ENCODE measurements around the gene HBM. TPM values are rescaled to one million over a fixed set of nuclear protein-coding genes. Genes with fewer than 3 reads are reported as not detected.
A peak's percentile ranks its signal among the peaks of the same experiment; 100 is the strongest.

The HBM gene
- total RNA-seq: not detected in 2 replicates

DNA sequence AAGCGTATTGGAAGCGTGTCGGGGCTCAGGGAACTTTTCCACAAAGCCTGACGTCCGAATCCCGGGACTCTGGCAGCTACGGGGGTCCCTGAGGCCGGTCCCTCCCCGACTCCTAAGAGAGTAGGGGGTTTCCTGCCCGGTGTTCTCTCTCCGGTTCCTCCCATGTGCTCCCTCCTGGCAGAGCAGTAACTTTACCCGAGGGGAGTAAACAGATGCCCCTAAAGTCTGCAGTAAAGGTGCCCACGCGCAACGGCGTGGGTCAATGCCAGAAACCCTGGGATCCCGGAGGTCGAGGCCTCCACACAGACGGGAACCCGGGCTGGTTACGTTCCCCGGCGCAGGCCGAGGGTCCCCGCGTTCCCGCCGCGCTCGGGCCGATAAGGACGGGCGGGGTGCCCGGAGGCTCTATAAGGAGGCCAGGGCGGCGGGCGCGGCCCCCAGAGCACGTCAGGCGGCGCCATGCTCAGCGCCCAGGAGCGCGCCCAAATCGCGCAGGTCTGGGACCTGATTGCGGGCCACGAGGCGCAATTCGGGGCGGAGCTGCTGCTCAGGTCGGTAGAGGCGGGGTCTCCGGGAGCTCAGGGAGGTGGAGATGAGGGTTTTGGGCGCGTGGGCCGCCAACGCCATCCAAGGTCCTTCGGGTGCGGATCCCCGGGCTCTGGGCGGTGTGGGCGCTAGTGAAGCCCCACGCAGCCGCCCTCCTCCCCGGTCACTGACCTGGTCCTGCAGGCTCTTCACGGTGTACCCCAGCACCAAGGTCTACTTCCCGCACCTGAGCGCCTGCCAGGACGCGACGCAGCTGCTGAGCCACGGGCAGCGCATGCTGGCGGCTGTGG, at the start of gene HBM:
TSS of gene HBM (plus strand) at position 440 of the 836 bp plus-strand sequence. CDS start at position 460, 20 bp downstream.
- Histone ChIP-seq H2AFZ (ENCODE audit: low read length) (no peak within 1 kb of the TSS), H3K4me3 (ENCODE audit: insufficient read depth, low read length) (no peak within 1 kb of the TSS)
- DNase-seq (ENCODE audit: insufficient read length, low spot score, missing footprints): peak; percentile 90

DNA sequence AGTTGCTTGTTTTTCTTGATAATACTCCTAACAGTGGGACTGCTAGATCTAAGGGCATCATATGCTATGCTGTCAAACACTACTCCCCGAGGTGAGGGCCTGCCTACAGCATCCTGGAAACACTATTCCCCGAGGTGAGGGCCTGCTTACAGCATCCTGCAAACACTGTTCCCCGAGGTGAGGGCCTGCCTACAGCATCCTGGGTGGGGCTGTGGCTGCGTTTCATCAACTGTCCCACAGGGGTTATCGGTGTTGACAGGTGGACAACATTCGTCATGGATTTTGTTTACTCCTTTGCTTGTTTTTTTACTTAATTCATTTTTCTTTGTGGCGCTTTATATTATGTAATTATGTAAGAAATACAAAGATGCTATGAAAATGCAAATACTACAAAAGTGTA, 49.8 kb upstream of the HBM start:
- TF ChIP-seq CTCF (IDR thresholded peaks at IDR 0.05; ENCODE audit: extremely low read depth, low read depth, low read length): no peak
- H2AFZ ChIP-seq (ENCODE audit: low read length): no peak overlapping the region
- no peaks in the 10 kb centered on the region for H3K9me3 ChIP-seq (ENCODE audit: low read depth, low read length)
- H4K20me1 ChIP-seq (ENCODE audit: insufficient read depth, low read length): peaks cover 38% of the 10 kb centered on the region
- H3K36me3 ChIP-seq (ENCODE audit: insufficient read depth, low read length): peaks cover 29% of the 10 kb centered on the region
- H3K79me2 ChIP-seq (ENCODE audit: insufficient read depth, low read length): peaks cover 6% of the 10 kb centered on the region
- peaks cover 13% of the 10 kb centered on the region for H3K4me1 ChIP-seq (ENCODE audit: insufficient read depth, low read length)
- no peak overlapping the region for H3K27ac ChIP-seq (ENCODE audit: low read depth, low read length)
- H3K4me3 ChIP-seq (ENCODE audit: insufficient read depth, low read length): no peak overlapping the region
- no peak for DNase-seq (ENCODE audit: insufficient read length, low spot score, missing footprints)
- no peaks in the 10 kb centered on the region for H3K27me3 ChIP-seq (ENCODE audit: insufficient read depth, low read length)
- no peak overlapping the region for H3K4me2 ChIP-seq (ENCODE audit: insufficient read depth, low read length)

More for the DNA sequence above, at the start of gene HBM:
- peaks cover 45% of the 10 kb centered on the region for H3K27me3 ChIP-seq (ENCODE audit: insufficient read depth, low read length)
- H3K4me1 ChIP-seq (ENCODE audit: insufficient read depth, low read length): no peaks in the 10 kb centered on the region
- H3K79me2 ChIP-seq (ENCODE audit: insufficient read depth, low read length): no peaks in the 10 kb centered on the region
- no peaks in the 10 kb centered on the region for H4K20me1 ChIP-seq (ENCODE audit: insufficient read depth, low read length)
- H3K4me2 ChIP-seq (ENCODE audit: insufficient read depth, low read length): no peak within 1 kb of the TSS
- no peaks in the 10 kb centered on the region for H3K9me3 ChIP-seq (ENCODE audit: low read depth, low read length)
- no peak for TF ChIP-seq CTCF (IDR thresholded peaks at IDR 0.05; ENCODE audit: extremely low read depth, low read depth, low read length)
- H3K36me3 ChIP-seq (ENCODE audit: insufficient read depth, low read length): no peaks in the 10 kb centered on the region
- H3K27ac ChIP-seq (ENCODE audit: low read depth, low read length): no peak within 1 kb of the TSS

DNA sequence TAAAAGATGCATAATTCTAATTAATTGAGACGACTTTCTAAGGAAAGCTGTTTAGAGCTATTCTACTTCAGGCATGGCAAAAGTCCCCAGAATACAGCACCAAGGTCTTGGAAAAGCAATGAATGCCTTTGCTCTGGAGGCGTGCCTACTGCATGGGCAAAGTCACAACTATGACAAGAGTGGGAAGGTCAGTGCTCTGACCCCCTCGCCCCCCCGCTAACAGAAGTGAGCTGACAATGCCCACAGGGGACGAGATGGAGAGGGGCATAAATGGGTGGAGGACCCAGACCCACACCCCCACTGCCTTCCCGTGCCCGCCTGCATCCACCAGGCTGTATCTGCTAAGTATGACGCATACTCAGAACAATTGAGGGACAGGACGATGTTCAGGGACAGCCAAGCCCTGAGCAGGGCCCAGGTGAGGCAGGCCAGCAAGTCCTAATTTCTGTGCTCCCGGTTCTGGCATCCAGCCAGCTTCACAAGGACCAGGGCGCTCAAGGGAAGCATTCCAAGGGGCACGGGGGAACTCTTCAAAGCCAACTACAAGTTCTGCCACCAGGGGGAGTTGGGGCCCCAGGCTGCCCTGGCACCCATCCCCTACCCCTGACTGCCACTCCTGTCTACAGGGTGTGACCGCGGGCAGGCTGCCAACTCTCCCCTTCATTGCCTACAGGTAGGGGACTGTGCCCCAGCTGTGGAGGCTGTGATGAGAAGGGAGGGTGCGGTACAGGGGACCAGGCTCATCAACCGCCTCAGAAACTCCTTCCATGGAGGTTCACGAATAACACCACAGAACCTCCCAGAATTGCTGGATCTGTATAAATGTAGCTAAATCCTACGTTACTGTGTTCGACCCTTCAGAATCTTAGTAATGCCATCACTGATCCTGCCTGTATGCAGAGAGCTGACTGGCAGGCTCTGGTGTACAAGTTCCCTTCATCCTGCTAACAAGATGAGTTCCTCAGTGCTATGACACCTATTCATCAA, 48.1 kb upstream of the HBM start:
- Histone ChIP-seq H3K4me3 (ENCODE audit: insufficient read depth, low read length) (no peak overlapping the region), H3K27ac (ENCODE audit: low read depth, low read length) (no peak overlapping the region), H4K20me1 (ENCODE audit: insufficient read depth, low read length) (peaks cover 40% of the 10 kb centered on the region), H3K36me3 (ENCODE audit: insufficient read depth, low read length) (peaks cover 18% of the 10 kb centered on the region), H3K27me3 (ENCODE audit: insufficient read depth, low read length) (no peaks in the 10 kb centered on the region), H3K4me2 (ENCODE audit: insufficient read depth, low read length) (no peak overlapping the region), H3K79me2 (ENCODE audit: insufficient read depth, low read length) (peaks cover 9% of the 10 kb centered on the region), H2AFZ (ENCODE audit: low read length) (no peak overlapping the region), H3K4me1 (ENCODE audit: insufficient read depth, low read length) (peaks cover 12% of the 10 kb centered on the region), H3K9me3 (ENCODE audit: low read depth, low read length) (no peaks in the 10 kb centered on the region)
- DNase-seq (ENCODE audit: insufficient read length, low spot score, missing footprints): peak; percentile 89
- peak; percentile 66 for TF ChIP-seq CTCF (IDR thresholded peaks at IDR 0.05; ENCODE audit: extremely low read depth, low read depth, low read length)
